ENCODE measurements around the gene ZNF546. TPM values are rescaled to one million over a fixed set of nuclear protein-coding genes. Genes with fewer than 3 reads are reported as not detected.
"Not testable (repeated sequence)": the region's sequence is repeated elsewhere in the genome, so short reads cannot be mapped to it uniquely, and the experiment has no call there.

Gene ZNF546
- 0.60 and 4.8 TPM in 2 replicates for total RNA-seq (2014; rRNA removed; shearing (Covaris generic))

- peak; percentile 93 for DNase-seq (ENCODE audit: low read depth)
Observed at GRCh38 chr19:39996811-39997637, at the start of gene ZNF546. Gene ZNF546 (plus strand): TSS chr19:39997060. CDS start chr19:39998327, 1,267 bp downstream.

DNA sequence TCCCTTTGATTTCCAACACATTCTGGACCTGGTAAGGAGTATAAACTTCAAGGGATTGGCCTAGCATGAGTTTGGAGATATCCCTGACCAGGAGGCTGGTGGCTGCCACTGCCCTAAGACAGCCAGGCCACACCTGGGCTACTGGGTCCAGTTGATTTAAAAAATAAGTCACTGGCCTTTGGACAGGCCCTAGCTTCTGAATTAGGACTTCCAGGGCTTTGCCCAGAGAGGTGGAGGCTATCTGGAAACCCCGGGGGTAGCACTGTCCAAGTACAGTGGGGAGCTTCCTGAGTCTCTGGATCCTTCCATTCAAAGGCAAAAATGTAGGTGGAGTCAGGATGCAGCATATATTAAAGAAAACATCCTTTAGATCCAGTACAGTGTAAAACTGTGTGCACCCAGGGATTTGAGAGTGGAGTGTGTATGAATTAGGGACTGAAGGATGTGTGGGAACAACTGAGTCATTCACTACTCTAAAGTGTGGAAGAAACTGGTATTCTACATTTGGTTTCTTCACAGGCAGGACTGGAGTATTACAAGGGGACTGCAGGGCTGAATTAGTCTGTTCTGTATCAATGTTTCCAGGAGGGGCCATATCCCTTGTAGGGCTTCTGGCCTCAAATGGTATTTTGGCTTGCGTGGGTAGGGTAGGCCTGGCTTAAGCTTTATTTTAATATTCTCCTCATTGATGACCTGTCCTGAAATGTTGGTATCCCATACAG is 47.7 kb upstream of the ZNF546 start:
- DNase-seq (ENCODE audit: low read depth): no peak

GRCh38 chr19:39951065-39951650 is 45.7 kb upstream of the ZNF546 start:
- DNase-seq (ENCODE audit: low read depth): no peak

DNA sequence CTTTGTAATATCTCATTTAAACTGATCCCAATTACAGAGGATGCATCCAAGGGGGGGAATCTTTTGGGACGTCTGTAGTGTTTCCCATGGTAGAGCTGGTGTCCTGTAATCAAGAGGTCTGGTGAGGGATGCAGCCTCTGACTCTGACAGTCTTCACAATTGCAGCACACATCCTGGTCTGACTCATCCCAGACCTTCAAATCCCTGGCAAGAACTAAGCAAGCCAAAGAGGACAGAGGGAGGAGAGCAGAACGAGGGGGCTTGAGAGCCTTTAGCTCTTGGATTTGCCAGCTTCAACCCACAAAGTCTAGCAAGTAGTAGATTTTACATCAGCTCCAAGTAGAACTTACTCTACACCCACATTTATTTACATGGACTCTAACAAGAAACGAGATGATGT is 45.2 kb upstream of the ZNF546 start:
- DNase-seq (ENCODE audit: low read depth): peak; percentile 54

GRCh38 chr19:39953915-39954314 is 42.9 kb upstream of the ZNF546 start:
- DNase-seq (ENCODE audit: low read depth): no peak

GRCh38 chr19:39957886-39958285 is 39.0 kb upstream of the ZNF546 start:
- not testable (repeated sequence) for DNase-seq (ENCODE audit: low read depth)

DNA sequence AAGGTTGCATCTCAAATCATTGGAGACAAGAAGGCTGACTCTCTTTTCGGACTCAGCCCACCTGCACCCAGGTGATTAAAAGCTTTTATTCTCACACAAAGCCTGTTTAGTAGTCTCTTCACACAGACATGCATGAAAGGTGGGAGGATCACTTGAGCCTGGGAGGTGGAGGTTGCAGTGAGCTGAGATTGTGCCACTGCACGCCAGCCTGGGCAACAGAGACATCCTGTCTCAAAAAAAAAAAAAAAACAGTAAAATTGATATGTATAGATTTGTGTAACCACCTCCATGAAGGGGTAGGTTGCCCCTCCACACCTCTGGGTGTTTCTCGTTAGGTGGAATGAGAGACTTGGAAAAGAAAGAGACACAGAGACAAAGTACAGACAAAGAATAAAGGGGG is 37.9 kb upstream of the ZNF546 start:
- DNase-seq (ENCODE audit: low read depth): not testable (repeated sequence)

- DNase-seq (ENCODE audit: low read depth): not testable (repeated sequence)
Observed at GRCh38 chr19:39959407-39959806, 37.5 kb upstream of the ZNF546 start.

DNA sequence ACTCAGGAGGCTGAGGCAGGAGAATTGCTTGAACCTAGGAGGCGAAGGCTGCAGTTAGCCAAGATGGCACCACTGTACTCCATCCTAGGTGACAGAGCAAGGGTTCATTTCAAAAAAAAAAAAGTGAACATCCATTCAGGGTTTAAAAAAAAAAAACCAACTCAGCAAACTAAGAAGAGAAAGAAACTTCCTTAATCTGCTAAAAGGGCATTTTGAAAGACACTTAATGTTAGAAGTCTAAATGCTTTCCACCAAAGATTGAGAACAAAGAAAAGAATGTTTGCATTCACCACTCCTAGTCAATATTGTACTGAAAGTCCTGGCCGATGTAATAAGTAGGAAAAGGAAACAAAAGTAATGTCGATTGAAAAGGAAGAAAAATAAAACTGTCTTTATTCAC is 33.0 kb upstream of the ZNF546 start:
- no peak for DNase-seq (ENCODE audit: low read depth)

GRCh38 chr19:39966617-39967016 is 30.2 kb upstream of the ZNF546 start:
- DNase-seq (ENCODE audit: low read depth): no peak

DNA sequence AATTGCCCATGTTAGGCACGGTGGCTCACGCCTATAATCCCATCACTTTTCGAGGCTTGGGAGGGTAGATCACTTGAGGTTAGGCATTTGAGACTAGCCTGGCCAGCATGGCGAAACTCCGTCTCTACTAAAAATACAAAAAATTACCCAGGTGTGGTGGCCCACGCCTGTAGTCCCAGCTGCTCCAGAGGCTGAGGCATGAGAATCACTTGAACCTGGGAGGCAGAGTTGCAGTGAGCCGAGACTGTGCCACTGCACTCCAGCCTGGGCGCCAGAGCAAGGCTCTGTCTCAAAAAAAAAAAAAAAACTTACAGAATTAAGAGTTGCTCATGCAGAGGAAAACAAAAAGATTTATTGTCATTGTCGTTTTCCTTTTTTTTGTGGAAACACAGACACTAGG is 29.3 kb upstream of the ZNF546 start:
- no peak for DNase-seq (ENCODE audit: low read depth)

DNA sequence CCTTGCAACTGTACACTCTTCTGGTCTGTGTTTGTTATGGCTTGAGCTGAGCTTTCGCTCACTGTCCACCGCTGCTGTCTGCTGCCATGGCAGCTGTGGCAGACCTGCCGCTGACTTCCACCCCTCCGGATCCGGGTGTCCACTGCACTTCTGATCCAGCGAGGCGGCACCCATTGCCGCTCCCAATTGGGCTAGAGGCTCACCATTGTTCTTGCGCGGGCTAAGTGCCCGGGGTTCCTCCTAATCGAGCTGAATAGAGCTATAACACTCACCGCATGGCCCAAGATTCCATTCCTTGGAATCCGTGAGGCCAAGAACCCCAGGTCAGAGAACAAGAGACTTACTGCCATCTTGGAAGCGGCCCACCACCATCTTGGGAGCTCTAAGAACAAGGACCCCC is 28.1 kb upstream of the ZNF546 start:
- no peak for DNase-seq (ENCODE audit: low read depth)

GRCh38 chr19:39969266-39969665 is 27.6 kb upstream of the ZNF546 start:
- no peak for DNase-seq (ENCODE audit: low read depth)

DNA sequence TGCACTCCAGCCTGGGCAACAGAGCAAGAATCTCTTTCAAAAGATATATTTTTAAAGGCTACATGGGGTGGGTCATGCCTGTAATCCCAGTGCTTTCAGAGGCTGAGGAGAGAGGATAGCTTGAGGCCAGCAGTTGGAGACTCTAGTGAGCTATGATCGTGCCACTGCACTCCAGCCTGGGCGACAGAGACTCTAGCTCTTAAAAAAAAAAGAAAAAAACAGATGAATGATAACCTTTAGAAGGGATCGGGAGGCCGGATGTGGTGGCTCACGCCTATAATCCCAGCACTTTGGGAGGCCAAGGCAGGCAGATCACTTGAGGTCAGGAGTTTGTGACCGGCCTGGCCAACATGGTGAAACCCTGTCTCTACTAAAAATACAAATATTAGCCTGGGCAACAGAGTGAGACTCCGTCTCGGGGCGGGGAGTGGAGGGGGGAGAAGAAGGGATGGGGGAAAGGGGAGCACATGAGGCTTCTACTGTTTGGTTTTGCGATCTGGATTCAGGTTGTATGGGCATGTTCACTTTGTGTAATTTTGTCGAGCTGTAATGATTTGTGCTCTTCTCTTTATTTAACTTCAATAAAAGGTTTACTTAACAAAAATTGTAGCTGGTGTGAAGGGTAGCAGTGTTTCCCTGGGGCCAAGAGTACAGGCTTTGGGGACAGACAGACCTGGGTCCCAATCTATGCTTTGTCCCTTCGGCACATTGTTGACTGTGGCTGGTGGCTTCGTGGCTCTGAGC is 27.0 kb upstream of the ZNF546 start:
- DNase-seq (ENCODE audit: low read depth): no peak

DNA sequence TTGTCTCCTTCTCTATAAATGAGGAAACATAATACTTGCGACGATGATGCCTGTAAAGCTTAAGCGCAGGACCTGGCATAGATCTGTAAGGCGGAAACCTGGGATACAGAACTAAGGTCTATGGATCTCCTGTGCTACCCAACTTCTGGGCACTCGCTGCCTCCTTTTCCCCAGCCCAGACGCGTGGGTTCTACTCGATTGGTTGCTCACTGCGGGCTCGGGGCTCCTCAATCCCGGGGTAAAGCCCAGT is 26.5 kb upstream of the ZNF546 start:
- no peak for DNase-seq (ENCODE audit: low read depth)

GRCh38 chr19:39970675-39971379 is 26.0 kb upstream of the ZNF546 start, which contains the start of gene PSMC4:
Gene PSMC4 (plus strand): TSS chr19:39971165. CDS start chr19:39971203, 38 bp downstream.
- DNase-seq (ENCODE audit: low read depth): peak; percentile 100

DNA sequence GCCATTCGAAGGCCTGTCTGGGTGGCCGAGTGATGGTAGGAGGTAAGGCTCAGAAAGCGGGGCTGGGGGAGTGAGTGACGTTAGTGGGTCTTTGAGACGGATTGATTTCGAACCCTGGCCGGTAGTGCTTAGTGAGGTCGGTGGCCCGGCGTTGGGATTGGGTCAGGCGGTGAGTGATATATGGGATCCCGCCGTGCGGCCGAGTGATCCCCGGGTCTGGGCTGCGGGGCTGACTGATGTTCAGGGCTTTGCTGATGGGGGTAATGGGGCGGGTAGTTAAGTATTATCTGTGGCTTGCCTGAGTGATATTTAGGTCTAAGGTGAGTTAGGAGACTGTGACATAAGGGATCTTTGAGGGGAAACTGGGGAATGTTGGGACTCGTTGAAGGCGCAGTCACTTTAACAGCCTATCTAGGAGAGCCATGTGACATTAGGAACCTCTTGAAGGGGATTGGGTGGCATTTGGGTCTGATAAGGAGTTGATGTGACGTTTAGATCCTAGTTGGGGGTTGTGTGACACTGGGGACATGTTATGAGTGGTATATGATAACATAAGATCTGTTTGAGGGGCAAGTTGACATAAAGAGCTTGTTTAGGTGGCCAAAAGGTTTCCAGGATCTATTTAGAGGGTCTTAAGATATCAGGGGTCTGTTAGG is 25.4 kb upstream of the ZNF546 start:
- no peak for DNase-seq (ENCODE audit: low read depth)

- no peak for DNase-seq (ENCODE audit: low read depth)
Observed at GRCh38 chr19:39974377-39975155, 22.3 kb upstream of the ZNF546 start.

- DNase-seq (ENCODE audit: low read depth): no peak
Observed at GRCh38 chr19:39982883-39983282, 14.0 kb upstream of the ZNF546 start.

DNA sequence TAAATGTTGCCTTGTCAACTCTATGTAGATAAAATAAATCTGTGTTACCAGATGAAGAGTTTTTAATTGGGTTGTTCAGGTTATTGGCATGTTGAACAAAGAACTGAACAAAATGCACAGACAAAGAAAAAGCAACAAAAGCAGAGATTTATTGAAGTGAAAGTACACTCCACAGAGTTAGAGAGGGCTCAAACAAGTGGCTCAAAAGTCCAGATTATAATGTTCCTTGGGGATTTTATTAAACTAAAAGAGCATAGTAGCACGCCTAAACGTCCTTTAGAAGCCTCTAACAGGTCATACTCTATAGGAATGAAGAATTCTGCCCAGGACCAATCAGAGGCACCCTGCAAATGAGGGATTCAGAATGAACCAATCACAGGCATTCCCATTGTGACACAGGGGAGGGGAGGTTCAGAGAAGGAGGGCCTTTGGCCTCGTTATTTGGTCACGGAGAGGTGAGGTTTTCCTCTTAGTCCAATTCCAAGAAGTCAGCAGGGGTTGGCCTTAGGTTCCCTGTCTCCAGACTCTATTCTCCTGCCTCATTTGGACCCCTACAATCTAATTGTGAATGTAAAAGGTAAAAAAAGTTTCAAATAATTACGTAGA is 13.1 kb upstream of the ZNF546 start:
- DNase-seq (ENCODE audit: low read depth): no peak
